Body of pancreas (tissue), 4 donors: ENCODE results near the gene PEAK1. TPM values are rescaled to one million over a fixed set of nuclear protein-coding genes. Genes with fewer than 3 reads are reported as not detected.

ENCODE experiments used
- ATAC-seq: fragments of 150-250 bp; one replicate; pipeline ENCODE4 v1.9.1; 2016
- DNase-seq, 4 donors: peaks; one replicate each; pipeline ENCODE4 v3.0.0-alpha.2; 2019
- H3K27ac ChIP-seq, 4 donors: fragments of 200-600 bp; sonication (generic); 1 replicate in 3 of 4; 2 replicates in 1 of 4; pipeline versions ENCODE4 v1.5.1 to v1.6.1; 2016 to 2019; ENCODE audit warnings: mild to moderate bottlenecking in 1 of 4, mixed read lengths in 1 of 4, moderate library complexity in 1 of 4
- H3K27me3 ChIP-seq, 2 donors: fragments of 200-600 bp; sonication (generic); one replicate each; pipeline ENCODE4 v1.6.0; 2016; ENCODE audit warnings: mild to moderate bottlenecking in 1 of 2
- H3K36me3 ChIP-seq, 2 donors: fragments of 200-600 bp; sonication (generic); replicated peaks in 1 of 2; 2 replicates each; pipeline ENCODE4 v1.5.1; 2016; ENCODE audit warnings: low read depth in 2 of 2; ENCODE audit not compliant: insufficient read depth in 1 of 2
- H3K4me1 ChIP-seq: fragments of 200-600 bp; sonication (generic); one replicate; pipeline ENCODE4 v1.6.0; 2016
- H3K4me3 ChIP-seq, 2 donors: fragments of 200-600 bp; sonication (generic); 1 replicate in 1 of 2; 2 replicates in 1 of 2; pipeline ENCODE4 v1.5.1; 2016 to 2019
- H3K9me3 ChIP-seq, 3 donors: fragments of 200-600 bp; sonication (generic); 1 replicate in 2 of 3; 2 replicates in 1 of 3; pipeline ENCODE4 v1.5.1; 2016
- POLR2A ChIP-seq, 3 donors: fragments of 450-650 bp; IDR thresholded peaks; one replicate each; pipeline ENCODE4 v1.6.1; 2016; ENCODE audit warnings: antibody characterized with exemption in 3 of 3, mild to moderate bottlenecking in 2 of 3
- WGBS, 2 donors: methylation state at CpG; one replicate each; pipeline ENCODE4 v1.1.5; 2017; 5-methylcytosine and 5-hydroxymethylcytosine counted together
- intact Hi-C: fragments of 100-400 bp; cut with DNase I; formaldehyde crosslinking; loops from one replicate; pipeline ENCODE4 v1.15.1; 2023
- total RNA-seq, 2 donors: library from RNA; depleted of rRNA; stranded (reverse); fragments of >200 nt; gene quantifications; one replicate each; pipeline ENCODE4 v1.1.0, GENCODE V29; 2016
- TF ChIP-seq, protein P1 (sequence below), 7 experiments: fragments of 450-650 bp in 4 of 7; fragments of 200-600 bp in 3 of 7; sonication (generic) in 3 of 7; IDR thresholded peaks; one replicate each; pipeline ENCODE4 v1.5.1; 2016 to 2019; ENCODE audit warnings: antibody characterized with exemption in 7 of 7

Gene PEAK1
- total RNA-seq, 2 donors from 2014 or later: 12.5 to 13.2 TPM

DNA sequence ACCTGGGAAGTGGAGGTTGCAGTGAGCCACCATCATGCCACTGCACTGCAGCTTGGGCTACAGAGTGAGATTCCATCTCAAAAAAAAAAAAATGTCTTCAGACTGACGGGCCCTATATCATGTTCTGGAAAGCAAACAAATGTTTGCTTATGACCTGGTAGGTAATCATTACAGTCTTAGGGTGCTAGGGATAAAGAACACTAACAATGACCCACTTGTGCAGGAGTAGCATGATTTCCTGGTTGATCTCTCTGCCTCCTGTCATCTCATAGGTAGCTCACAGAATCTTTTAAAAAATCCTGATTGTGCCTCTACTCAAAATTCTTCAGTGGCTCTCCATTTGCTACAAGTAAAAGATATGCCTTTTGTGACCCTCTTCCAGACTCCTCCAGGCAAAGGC lies 274.5 kb downstream of the PEAK1 start:
- intact Hi-C loops: no loop called here
- Histone ChIP-seq H3K27ac (peak overlapping the region in 3 of 4 donors; percentile 50 to 75 (median 59)), H3K36me3 (no peaks in the 10 kb centered on the region), H3K9me3 (no peaks in the 10 kb centered on the region), H3K4me1 (peaks cover 23% of the 10 kb centered on the region), H3K4me3 (no peak overlapping the region), H3K27me3 (no peaks in the 10 kb centered on the region)
- WGBS, 2 donors: 12 to 17% methylated on average over 1 of the region's 1 CpG
- ATAC-seq (peak; percentile 74), DNase-seq (no peak)
- TF ChIP-seq POLR2A (IDR thresholded peaks at IDR 0.05): no peak
- TF ChIP-seq, protein P1, sequence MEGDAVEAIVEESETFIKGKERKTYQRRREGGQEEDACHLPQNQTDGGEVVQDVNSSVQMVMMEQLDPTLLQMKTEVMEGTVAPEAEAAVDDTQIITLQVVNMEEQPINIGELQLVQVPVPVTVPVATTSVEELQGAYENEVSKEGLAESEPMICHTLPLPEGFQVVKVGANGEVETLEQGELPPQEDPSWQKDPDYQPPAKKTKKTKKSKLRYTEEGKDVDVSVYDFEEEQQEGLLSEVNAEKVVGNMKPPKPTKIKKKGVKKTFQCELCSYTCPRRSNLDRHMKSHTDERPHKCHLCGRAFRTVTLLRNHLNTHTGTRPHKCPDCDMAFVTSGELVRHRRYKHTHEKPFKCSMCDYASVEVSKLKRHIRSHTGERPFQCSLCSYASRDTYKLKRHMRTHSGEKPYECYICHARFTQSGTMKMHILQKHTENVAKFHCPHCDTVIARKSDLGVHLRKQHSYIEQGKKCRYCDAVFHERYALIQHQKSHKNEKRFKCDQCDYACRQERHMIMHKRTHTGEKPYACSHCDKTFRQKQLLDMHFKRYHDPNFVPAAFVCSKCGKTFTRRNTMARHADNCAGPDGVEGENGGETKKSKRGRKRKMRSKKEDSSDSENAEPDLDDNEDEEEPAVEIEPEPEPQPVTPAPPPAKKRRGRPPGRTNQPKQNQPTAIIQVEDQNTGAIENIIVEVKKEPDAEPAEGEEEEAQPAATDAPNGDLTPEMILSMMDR (IDR thresholded peaks at IDR 0.05): no peak

DNA sequence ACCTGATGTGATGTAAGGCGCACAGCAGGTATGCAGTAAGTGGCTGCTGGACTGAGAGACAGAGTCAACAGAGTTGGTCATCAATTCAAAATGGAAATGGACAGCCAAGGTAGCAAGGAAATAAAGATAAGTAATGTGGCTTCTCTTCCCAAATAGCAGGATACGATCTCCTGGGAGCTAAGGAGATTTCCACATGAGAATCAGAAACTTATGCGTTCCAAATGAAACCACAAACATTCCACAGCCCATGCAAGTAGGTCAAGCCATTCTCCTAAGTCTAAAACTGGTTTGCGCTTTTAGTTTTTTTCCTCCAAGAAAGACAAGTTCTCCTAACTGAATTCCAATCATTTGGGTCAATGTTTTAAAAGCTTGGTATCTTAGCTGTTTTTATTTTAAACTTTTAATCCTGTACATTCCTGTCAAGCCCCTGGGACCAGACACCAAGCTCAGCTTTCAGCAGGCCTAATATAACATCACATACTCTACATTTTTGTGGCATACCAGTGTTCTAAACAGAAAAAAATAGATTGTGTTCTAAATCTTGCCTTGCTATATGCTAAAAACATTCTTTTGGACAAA lies 275.3 kb downstream of the PEAK1 start:
- no peak for TF ChIP-seq POLR2A (IDR thresholded peaks at IDR 0.05)
- TF ChIP-seq, protein P1 (IDR thresholded peaks at IDR 0.05): no peak

DNA sequence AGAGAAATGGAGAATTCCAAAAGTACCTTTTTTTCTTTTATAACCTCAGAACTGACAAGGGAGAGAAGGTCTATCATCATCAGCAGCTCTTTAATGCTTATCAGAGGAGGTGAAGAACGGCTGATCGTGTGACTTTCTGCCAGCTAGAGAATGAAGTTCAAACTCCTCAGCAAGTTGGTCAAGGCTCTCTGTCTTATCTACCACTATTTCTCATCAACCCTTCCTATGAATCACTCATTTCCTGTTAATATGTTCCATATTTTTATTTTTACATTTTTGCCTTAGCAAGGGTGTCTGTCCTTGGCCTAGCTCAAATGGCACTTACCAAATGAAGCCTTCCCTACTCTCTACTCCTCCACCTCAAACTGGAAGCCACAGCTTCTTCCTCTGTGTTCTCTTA lies 275.9 kb downstream of the PEAK1 start:
- ATAC-seq: no peak
- intact Hi-C loops: no loop called here
- Histone ChIP-seq H3K36me3 (no peaks in the 10 kb centered on the region), H3K4me1 (peaks cover 23% of the 10 kb centered on the region), H3K4me3 (no peak overlapping the region), H3K9me3 (no peaks in the 10 kb centered on the region), H3K27ac (peak overlapping the region in 3 of 4 donors; percentile 39 to 75 (median 41)), H3K27me3 (no peaks in the 10 kb centered on the region)
- DNase-seq: no peak
- TF ChIP-seq POLR2A (IDR thresholded peaks at IDR 0.05): no peak
- TF ChIP-seq, protein P1 (IDR thresholded peaks at IDR 0.05): no peak
- WGBS, 2 donors: 57 to 63% methylated on average over 2 of the region's 2 CpGs

More for the DNA sequence above, 275.3 kb downstream of the PEAK1 start:
- no peaks in the 10 kb centered on the region for H3K27me3 ChIP-seq
- no peaks in the 10 kb centered on the region for H3K9me3 ChIP-seq
- WGBS, 2 donors: 93% methylated on average over 4 of the region's 4 CpGs
- peaks cover 23% of the 10 kb centered on the region for H3K4me1 ChIP-seq
- H3K4me3 ChIP-seq: no peak overlapping the region
- intact Hi-C loops: no loop called here
- DNase-seq (no peak), ATAC-seq (peak; percentile 42)
- no peaks in the 10 kb centered on the region for H3K36me3 ChIP-seq
- H3K27ac ChIP-seq: peak overlapping the region in 3 of 4 donors; percentile 50 to 75 (median 59)

DNA sequence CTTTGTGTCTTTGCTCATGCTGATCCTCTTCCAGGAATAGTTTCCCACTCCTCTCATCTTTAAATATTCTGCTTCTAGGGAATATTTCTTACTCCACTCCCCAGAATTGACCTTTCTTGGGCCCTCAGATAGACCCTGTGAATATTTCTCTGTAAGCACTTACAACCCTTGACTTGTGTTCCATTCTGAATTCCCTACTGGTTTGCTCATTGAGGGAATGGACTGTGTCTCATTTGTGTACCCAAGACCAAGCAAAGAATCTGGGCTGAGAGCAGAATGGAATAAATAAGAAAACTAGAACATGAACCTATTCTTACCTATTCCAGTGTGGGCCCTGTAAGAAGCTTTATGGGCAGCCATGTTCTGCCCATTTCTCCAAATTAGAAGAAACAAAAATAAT lies 276.3 kb downstream of the PEAK1 start:
- DNase-seq: no peak
- Histone ChIP-seq H3K36me3 (no peaks in the 10 kb centered on the region), H3K9me3 (no peaks in the 10 kb centered on the region), H3K4me3 (no peak overlapping the region), H3K4me1 (peaks cover 23% of the 10 kb centered on the region), H3K27me3 (no peaks in the 10 kb centered on the region), H3K27ac (peak overlapping the region in 2 of 4 donors; percentile 41 to 75)
- no peak for TF ChIP-seq POLR2A (IDR thresholded peaks at IDR 0.05)
- TF ChIP-seq, protein P1 (IDR thresholded peaks at IDR 0.05): no peak
- intact Hi-C loops: no loop called here
- no peak for ATAC-seq

DNA sequence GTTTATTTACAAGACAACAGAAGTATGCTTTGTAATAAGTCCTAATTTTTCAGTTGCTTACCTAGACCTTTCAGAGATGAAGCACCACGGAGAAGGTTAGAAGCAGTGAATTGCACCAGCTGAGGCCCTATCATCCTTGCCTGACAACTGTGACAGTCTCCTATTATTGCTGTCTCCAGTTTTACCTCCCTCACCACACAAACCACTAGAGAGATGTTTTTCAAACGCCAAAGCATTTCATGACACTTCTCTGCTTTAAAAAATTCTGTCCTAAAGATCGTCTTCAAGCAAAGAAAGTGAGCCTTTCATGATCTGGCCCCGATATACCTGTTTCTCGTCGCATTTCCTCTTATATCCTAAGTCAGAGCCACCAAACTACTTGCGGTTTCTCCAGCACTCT lies 276.7 kb downstream of the PEAK1 start:
- ATAC-seq (no peak), DNase-seq (no peak)
- no peak overlapping the region for H3K4me3 ChIP-seq
- H3K27ac ChIP-seq: peak overlapping the region in 1 of 4 donors; percentile 41
- H3K4me1 ChIP-seq: peaks cover 23% of the 10 kb centered on the region
- WGBS, 2 donors: 92 to 95% methylated on average over 7 of the region's 7 CpGs
- no peaks in the 10 kb centered on the region for H3K9me3 ChIP-seq
- H3K36me3 ChIP-seq: no peaks in the 10 kb centered on the region
- no peaks in the 10 kb centered on the region for H3K27me3 ChIP-seq
- intact Hi-C loops: no loop called here
- no peak for TF ChIP-seq POLR2A (IDR thresholded peaks at IDR 0.05)
